ENCODE results near the gene PDXDC1.
"Not testable (repeated sequence)": the region's sequence is repeated elsewhere in the genome, so short reads cannot be mapped to it uniquely, and the experiment has no call there.

DNA sequence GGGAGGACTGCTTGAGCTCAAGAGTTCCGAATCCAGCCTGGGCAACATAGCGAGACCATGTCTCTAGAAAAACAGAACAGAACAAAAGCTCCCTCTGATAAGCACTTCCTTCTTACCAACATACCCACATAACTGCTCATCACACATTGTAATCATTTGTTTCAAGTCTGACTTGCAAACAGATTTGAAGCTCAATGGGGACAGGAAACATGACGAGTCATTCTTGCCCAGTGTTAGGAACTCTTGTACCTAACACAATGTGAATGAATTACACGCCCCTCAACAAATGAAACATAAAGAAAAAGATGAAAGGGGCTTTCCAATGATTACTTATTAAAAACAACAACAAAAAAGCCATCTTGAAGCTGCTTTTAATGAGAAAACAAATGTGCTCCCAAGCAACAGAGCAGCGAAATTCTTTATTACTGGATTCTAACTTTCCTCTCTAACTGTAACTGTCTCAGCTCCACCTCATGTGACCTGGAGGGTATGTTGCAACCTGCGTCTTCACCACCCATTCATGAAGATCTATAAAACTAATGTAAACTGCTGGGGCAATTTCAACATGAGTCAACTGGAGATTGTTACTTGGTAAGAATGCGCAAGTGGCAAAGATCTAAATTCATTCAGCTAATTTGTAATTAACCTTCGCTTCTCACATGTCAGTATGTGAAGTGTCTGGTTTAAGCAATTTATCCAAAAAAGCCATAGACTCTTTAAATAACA lies 87.4 kb downstream of the PDXDC1 start:
- TF ChIP-seq, protein P1, sequence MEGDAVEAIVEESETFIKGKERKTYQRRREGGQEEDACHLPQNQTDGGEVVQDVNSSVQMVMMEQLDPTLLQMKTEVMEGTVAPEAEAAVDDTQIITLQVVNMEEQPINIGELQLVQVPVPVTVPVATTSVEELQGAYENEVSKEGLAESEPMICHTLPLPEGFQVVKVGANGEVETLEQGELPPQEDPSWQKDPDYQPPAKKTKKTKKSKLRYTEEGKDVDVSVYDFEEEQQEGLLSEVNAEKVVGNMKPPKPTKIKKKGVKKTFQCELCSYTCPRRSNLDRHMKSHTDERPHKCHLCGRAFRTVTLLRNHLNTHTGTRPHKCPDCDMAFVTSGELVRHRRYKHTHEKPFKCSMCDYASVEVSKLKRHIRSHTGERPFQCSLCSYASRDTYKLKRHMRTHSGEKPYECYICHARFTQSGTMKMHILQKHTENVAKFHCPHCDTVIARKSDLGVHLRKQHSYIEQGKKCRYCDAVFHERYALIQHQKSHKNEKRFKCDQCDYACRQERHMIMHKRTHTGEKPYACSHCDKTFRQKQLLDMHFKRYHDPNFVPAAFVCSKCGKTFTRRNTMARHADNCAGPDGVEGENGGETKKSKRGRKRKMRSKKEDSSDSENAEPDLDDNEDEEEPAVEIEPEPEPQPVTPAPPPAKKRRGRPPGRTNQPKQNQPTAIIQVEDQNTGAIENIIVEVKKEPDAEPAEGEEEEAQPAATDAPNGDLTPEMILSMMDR (IDR thresholded peaks at IDR 0.05), result not testable (repeated sequence)
- not testable (repeated sequence) for TF ChIP-seq EZH2, EZH2phosphoT487 (IDR thresholded peaks at IDR 0.05)

All from neural progenitor cell (in vitro differentiated cells).